IMR-90 (cell line): ENCODE results near the gene DCST2. TPM values are rescaled to one million over a fixed set of nuclear protein-coding genes. Genes with fewer than 3 reads are reported as not detected.

Source experiments
- ATAC-seq: fragments of 200-7000 bp; cut with Tn5 transposase; 2 replicates; pipeline ENCODE4 v1.9.1; 2020; ENCODE audit warnings: low read depth, mild to moderate bottlenecking, moderate library complexity
- BruUV-seq: library from RNA; stranded (reverse); fragments of 400-500 nt; replicated peaks from 2 replicates; lab custom pipeline; 2021; lab: Mats Ljungman, UMichigan
- CTCF ChIA-PET: fragments of 300-600 bp; formaldehyde crosslinking; extraction: SDS; loops from one replicate; lab custom pipeline; 2021; ENCODE audit warnings: antibody characterized with exemption; lab: Yijun Ruan, JAX
- POLR2A ChIA-PET: fragments of 300-600 bp; sonication (Branson Sonifier 250); formaldehyde crosslinking; loops from one replicate; lab custom pipeline; 2022; ENCODE audit warnings: antibody characterized with exemption; ENCODE audit not compliant: unreplicated experiment; lab: Charles Lee
- DNase-seq: peaks from one replicate; pipeline ENCODE4 v3.0.0; 2013
- H2AFZ ChIP-seq: replicated peaks from 2 replicates; pipeline ENCODE3; 2013; ENCODE audit warnings: low read length, mild to moderate bottlenecking; ENCODE audit not compliant: poor library complexity
- H2AK5ac ChIP-seq: 2 replicates; pipeline ENCODE4 v1.6.1; 2013; ENCODE audit warnings: low read depth, low read length, inconsistent platforms
- H2AK9ac ChIP-seq: replicated peaks from 2 replicates; pipeline ENCODE3; 2013; ENCODE audit warnings: mild to moderate bottlenecking, low read depth, low read length, moderate library complexity; ENCODE audit not compliant: poor library complexity
- H2BK120ac ChIP-seq: 2 replicates; pipeline ENCODE4 v1.6.1; 2013; ENCODE audit warnings: low read depth, low read length, inconsistent platforms
- H2BK15ac ChIP-seq: 3 replicates; pipeline ENCODE4 v1.6.1; 2013; ENCODE audit warnings: low read depth, low read length, inconsistent platforms
- H2BK20ac ChIP-seq: 2 replicates; pipeline ENCODE4 v1.6.1; 2013; ENCODE audit warnings: low read depth, mild to moderate bottlenecking, inconsistent platforms, low read length, moderate library complexity
- H2BK5ac ChIP-seq: 2 replicates; pipeline ENCODE4 v1.6.1; 2013; ENCODE audit warnings: mild to moderate bottlenecking, low read depth, low read length, inconsistent platforms; ENCODE audit not compliant: poor library complexity, severe bottlenecking
- H3K14ac ChIP-seq: replicated peaks from 2 replicates; pipeline ENCODE4 v1.6.1; 2013; ENCODE audit warnings: low read depth, low read length, inconsistent platforms
- H3K18ac ChIP-seq: 2 replicates; pipeline ENCODE4 v1.6.1; 2013; ENCODE audit warnings: low read depth, low read length, control low read depth
- H3K23ac ChIP-seq: 2 replicates; pipeline ENCODE4 v1.6.1; 2013; ENCODE audit warnings: low read depth, low read length, inconsistent platforms
- H3K27ac ChIP-seq: 2 replicates; pipeline ENCODE4 v1.5.1; 2013; ENCODE audit warnings: mild to moderate bottlenecking, control low read depth, low read length; ENCODE audit not compliant: insufficient read depth
- H3K27me3 ChIP-seq: 2 replicates; pipeline ENCODE4 v1.6.1; 2013; ENCODE audit warnings: low read length; ENCODE audit not compliant: control insufficient read depth, insufficient read depth
- H3K36me3 ChIP-seq: 2 replicates; pipeline ENCODE4 v1.6.1; 2013; ENCODE audit warnings: low read length, mixed read lengths; ENCODE audit not compliant: control insufficient read depth, insufficient read depth
- H3K4ac ChIP-seq: 2 replicates; pipeline ENCODE4 v1.6.1; 2013; ENCODE audit warnings: low read depth, low read length, inconsistent platforms
- H3K4me1 ChIP-seq: 2 replicates; pipeline ENCODE4 v1.6.1; 2013; ENCODE audit warnings: low read length, mixed read lengths; ENCODE audit not compliant: control insufficient read depth, insufficient read depth
- H3K4me2 ChIP-seq: 2 replicates; pipeline ENCODE4 v1.6.1; 2013; ENCODE audit warnings: low read depth, mild to moderate bottlenecking, control low read depth, low read length, moderate library complexity
- H3K4me3 ChIP-seq: 2 replicates; pipeline ENCODE4 v1.5.1; 2013; ENCODE audit warnings: low read depth, mild to moderate bottlenecking, control low read depth, low read length, moderate library complexity; ENCODE audit not compliant: insufficient read depth
- H3K56ac ChIP-seq: 2 replicates; pipeline ENCODE4 v1.6.1; 2013; ENCODE audit warnings: low read length, inconsistent platforms; ENCODE audit not compliant: insufficient read depth; ENCODE audit errors: extremely low read depth
- H3K79me1 ChIP-seq, 2 experiments: 2 replicates each; pipeline ENCODE4 v1.6.1; 2013; ENCODE audit warnings: low read length in 2 of 2, inconsistent platforms in 1 of 2, low read depth in 1 of 2
- H3K9ac ChIP-seq: 2 replicates; pipeline ENCODE4 v1.6.1; 2013; ENCODE audit warnings: low read depth, low read length, control low read depth
- H3K9me1 ChIP-seq: 2 replicates; pipeline ENCODE4 v1.6.1; 2013; ENCODE audit warnings: low read length, inconsistent platforms; ENCODE audit not compliant: insufficient read depth
- H3K9me3 ChIP-seq: 2 replicates; pipeline ENCODE4 v1.6.1; 2013; ENCODE audit warnings: low read length; ENCODE audit not compliant: control insufficient read depth, insufficient read depth
- H4K20me1 ChIP-seq: 2 replicates; pipeline ENCODE4 v1.6.1; 2013; ENCODE audit warnings: low read length, inconsistent platforms; ENCODE audit not compliant: insufficient read depth
- H4K5ac ChIP-seq: 2 replicates; pipeline ENCODE4 v1.6.1; 2013; ENCODE audit warnings: mild to moderate bottlenecking, low read depth, low read length, control low read depth
- H4K8ac ChIP-seq, 2 experiments: 2 replicates each; pipeline ENCODE4 v1.6.1; 2013; ENCODE audit warnings: low read depth in 2 of 2, low read length in 2 of 2, control low read depth in 1 of 2, inconsistent platforms in 1 of 2
- H4K91ac ChIP-seq: 2 replicates; pipeline ENCODE4 v1.6.1; 2013; ENCODE audit warnings: low read depth, low read length, inconsistent platforms; ENCODE audit not compliant: insufficient read depth
- CHD1 ChIP-seq: IDR thresholded peaks from 2 replicates; pipeline ENCODE4 v1.6.1; 2012; ENCODE audit warnings: low read depth, low read length, improper control_type of control experiment
- MAZ ChIP-seq: IDR thresholded peaks from 2 replicates; pipeline ENCODE4 v1.6.1; 2012; ENCODE audit warnings: low read depth, mild to moderate bottlenecking, low read length, improper control_type of control experiment, moderate library complexity, borderline replicate concordance
- whole genome bisulfite sequencing, 2 experiments: methylation state at CpG; one replicate each; pipeline versions ENCODE4 v1.1.5 to v1.1.7; 2013; ENCODE audit warnings: missing lambda C conversion rate in 2 of 2; ENCODE audit not compliant: insufficient read length in 1 of 2; ENCODE audit errors: extremely low coverage in 2 of 2; 5-methylcytosine and 5-hydroxymethylcytosine counted together
- dilution Hi-C: fragments of 300-500 bp; cut with HindIII; formaldehyde crosslinking; loops from one replicate; pipeline ENCODE4 v1.14.3; 2018; ENCODE audit warnings: low sequenced_read_pairs; ENCODE audit not compliant: unreplicated experiment
- in situ Hi-C: fragments of 300-500 bp; cut with MboI; formaldehyde crosslinking; loops from 3 replicates; pipeline ENCODE4 v1.14.3; 2019; ENCODE audit warnings: low sequenced_read_pairs, inconsistent platforms, mixed read lengths
- intact Hi-C: fragments of 100-400 bp; cut with micrococcal nuclease; formaldehyde crosslinking; loops from 2 replicates; pipeline ENCODE4 v1.10.0; 2022
- polyA plus RNA-seq, 3 experiments: library from polyadenylated mRNA; depleted of rRNA; stranded (reverse); fragments of >200 nt; gene quantifications; 2 replicates each; pipeline ENCODE4 v1.2.3, GENCODE V29; 2012; ENCODE audit warnings: low replicate concordance in 1 of 3
- total RNA-seq: library from RNA; depleted of rRNA; stranded (reverse); fragments of >200 nt; gene quantifications from 2 replicates; pipeline ENCODE4 v1.2.3, GENCODE V29; 2012

The DCST2 gene
- total and polyA plus RNA-seq, 2 of the 4 experiments (the other 2 are of a cell fraction) = 0.14 TPM; not detected in 1

- no peaks in the 10 kb centered on the region for H3K9me3 ChIP-seq
- no peaks in the 10 kb centered on the region for H3K36me3 ChIP-seq
- no peak overlapping the region for H4K5ac ChIP-seq
- peaks cover 3% of the 10 kb centered on the region; the same call in 1 of the 2 replicates for H3K4me1 ChIP-seq
- H3K23ac ChIP-seq = no peak overlapping the region
- H3K27me3 ChIP-seq = peaks cover 8% of the 10 kb centered on the region
- H2BK5ac ChIP-seq = no peak overlapping the region
- no peak overlapping the region for H3K4ac ChIP-seq
- dilution Hi-C loops = no loop called here
- BruUV-seq = no TSS peak
- H2BK15ac ChIP-seq = no peak overlapping the region
- no peaks in the 10 kb centered on the region for H3K79me1 ChIP-seq
- H2AK5ac ChIP-seq = no peak overlapping the region
- H2BK20ac ChIP-seq = no peak overlapping the region
- no peak overlapping the region for H3K14ac ChIP-seq
- no CpG with 5 or more reads among the region's 9 CpGs for WGBS, 2 experiments
- CTCF ChIA-PET = no interaction called here
- H2AFZ ChIP-seq = no peak overlapping the region
- DNase-seq = no peak
- H3K18ac ChIP-seq = no peak overlapping the region
- H4K8ac ChIP-seq = no peak overlapping the region
- H2AK9ac ChIP-seq = no peak overlapping the region
- H3K27ac ChIP-seq = no peak overlapping the region
- no peak for ATAC-seq
- intact Hi-C loops = no loop called here
- no peak overlapping the region for H3K56ac ChIP-seq
- no peak overlapping the region for H2BK120ac ChIP-seq
- no peaks in the 10 kb centered on the region for H4K20me1 ChIP-seq
- H4K91ac ChIP-seq = no peak overlapping the region
- no peak overlapping the region for H3K4me2 ChIP-seq
- TF ChIP-seq CHD1 = no peak
- TF ChIP-seq MAZ = no peak
- no peak overlapping the region for H3K4me3 ChIP-seq
- in situ Hi-C loops = no loop called here
- no peak overlapping the region for H3K9ac ChIP-seq
- POLR2A ChIA-PET = no interaction called here
- peaks cover 4% of the 10 kb centered on the region for H3K9me1 ChIP-seq
Observed at GRCh38 chr1:155024315-155024714, 9.3 kb downstream of the DCST2 start.
